Smooth muscle cell (in vitro differentiated cells): ENCODE measurements around the gene HECTD2. TPM values are rescaled to one million over a fixed set of nuclear protein-coding genes. Genes with fewer than 3 reads are reported as not detected.

Experiments
- DNase-seq: peaks from one replicate; lab custom pipeline; 2025; ENCODE audit not compliant: unreplicated experiment; lab: John Stamatoyannopoulos, UW
- H2AFZ ChIP-seq: fragments of 200-600 bp; sonication (generic); 2 replicates; pipeline ENCODE4 v1.6.0; 2016; ENCODE audit warnings: antibody characterized with exemption, low read depth, mild to moderate bottlenecking
- H3F3A ChIP-seq: fragments of 200-600 bp; sonication (generic); 2 replicates; pipeline ENCODE4 v1.6.0; 2017; ENCODE audit warnings: antibody characterized with exemption, low read depth
- H3K27ac ChIP-seq: fragments of 200-600 bp; sonication (generic); 2 replicates; pipeline ENCODE4 v1.5.1; 2016; ENCODE audit warnings: low read depth, mild to moderate bottlenecking
- H3K27me3 ChIP-seq: fragments of 200-600 bp; sonication (generic); 2 replicates; pipeline ENCODE4 v1.6.1; 2016; ENCODE audit warnings: low read depth, mild to moderate bottlenecking
- H3K36me3 ChIP-seq: fragments of 200-600 bp; sonication (generic); 2 replicates; pipeline ENCODE4 v1.5.1; 2016; ENCODE audit warnings: low read depth
- H3K4me1 ChIP-seq: fragments of 200-600 bp; sonication (generic); 2 replicates; pipeline ENCODE4 v1.5.1; 2016; ENCODE audit warnings: low read depth
- H3K4me2 ChIP-seq: fragments of 200-600 bp; sonication (generic); 2 replicates; pipeline ENCODE4 v1.6.0; 2016; ENCODE audit warnings: mild to moderate bottlenecking
- H3K4me3 ChIP-seq: fragments of 200-600 bp; sonication (generic); 2 replicates; pipeline ENCODE4 v1.5.1; 2016; ENCODE audit warnings: mild to moderate bottlenecking
- H3K79me2 ChIP-seq: fragments of 200-600 bp; sonication (generic); 2 replicates; pipeline ENCODE4 v1.6.0; 2016; ENCODE audit warnings: low read depth, mild to moderate bottlenecking
- H3K9ac ChIP-seq: fragments of 200-600 bp; sonication (generic); 2 replicates; pipeline ENCODE4 v1.6.0; 2016; ENCODE audit warnings: low read depth
- H3K9me3 ChIP-seq: fragments of 200-600 bp; sonication (generic); replicated peaks from 2 replicates; pipeline ENCODE4 v1.5.1; 2016; ENCODE audit warnings: low read depth
- H4K20me1 ChIP-seq: fragments of 200-600 bp; sonication (generic); 2 replicates; pipeline ENCODE4 v1.6.0; 2016; ENCODE audit warnings: low read depth
- WGBS: methylation state at CpG from one replicate; pipeline ENCODE4 v1.1.7; 2016; ENCODE audit warnings: low lambda C conversion rate; 5-methylcytosine and 5-hydroxymethylcytosine counted together
- polyA plus RNA-seq: library from polyadenylated mRNA; unstranded; fragments of >200 nt; fragmentation: Nextera tagmentation; extraction: Ambion mirVana; gene quantifications from 2 replicates; pipeline ENCODE4 v1.2.1, GENCODE V29; 2016
- total RNA-seq: library from RNA; depleted of rRNA; stranded (reverse); fragments of >200 nt; gene quantifications from 2 replicates; pipeline ENCODE4 v1.2.3, GENCODE V29; 2014
- TF ChIP-seq, protein P1 (sequence below): fragments of 200-600 bp; sonication (generic); IDR thresholded peaks from 2 replicates; pipeline ENCODE4 v1.5.1; 2017; ENCODE audit warnings: borderline replicate concordance, mild to moderate bottlenecking, antibody characterized with exemption; ENCODE audit not compliant: insufficient read depth, poor library complexity, severe bottlenecking

The HECTD2 gene
- total and polyA plus RNA-seq, 2 experiments from 2014 or later, result 4.4 to 12.7 TPM

DNA sequence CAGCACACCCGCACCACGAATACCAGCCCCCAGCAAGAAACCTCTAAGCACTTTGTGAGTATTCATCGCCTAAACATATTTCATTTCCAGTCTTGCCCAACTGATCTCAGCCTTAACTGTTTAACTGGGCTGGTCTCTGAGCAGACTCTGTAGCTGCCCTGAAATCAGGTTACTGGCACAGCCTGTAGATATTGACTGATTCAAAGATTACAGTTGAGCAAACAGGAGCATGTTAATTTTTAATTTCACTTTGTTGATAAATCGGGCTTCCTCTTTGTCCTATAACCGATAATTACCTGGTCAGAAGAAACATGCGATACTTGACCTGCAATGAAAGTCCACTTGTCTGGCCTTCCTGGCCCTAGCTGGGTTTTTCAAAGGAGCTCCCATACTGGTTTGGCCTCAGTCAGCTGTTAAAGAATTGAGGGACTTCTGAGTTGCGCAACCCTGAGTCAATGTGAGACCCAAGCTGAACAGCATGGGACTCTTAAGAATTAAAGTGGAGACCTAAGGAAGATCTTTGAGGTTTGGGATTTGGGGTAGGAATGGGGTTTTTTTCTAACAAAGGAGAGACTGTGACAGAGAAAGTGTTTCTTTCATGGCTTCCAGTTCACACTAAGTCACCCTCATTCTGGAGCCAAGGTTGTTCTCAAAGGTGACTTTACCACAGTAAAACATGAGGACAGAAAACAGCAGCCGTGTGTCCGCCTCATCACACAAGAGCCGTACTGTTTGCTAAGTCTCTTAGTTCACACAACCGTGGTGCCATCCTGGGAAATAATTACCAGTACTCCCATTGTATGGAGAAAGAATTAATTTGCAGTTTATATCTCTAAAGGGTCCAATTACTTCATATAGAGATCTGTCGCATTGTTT, 146.8 kb downstream of the HECTD2 start:
- H3K27ac ChIP-seq, result no peak overlapping the region
- no peak overlapping the region for H2AFZ ChIP-seq

DNA sequence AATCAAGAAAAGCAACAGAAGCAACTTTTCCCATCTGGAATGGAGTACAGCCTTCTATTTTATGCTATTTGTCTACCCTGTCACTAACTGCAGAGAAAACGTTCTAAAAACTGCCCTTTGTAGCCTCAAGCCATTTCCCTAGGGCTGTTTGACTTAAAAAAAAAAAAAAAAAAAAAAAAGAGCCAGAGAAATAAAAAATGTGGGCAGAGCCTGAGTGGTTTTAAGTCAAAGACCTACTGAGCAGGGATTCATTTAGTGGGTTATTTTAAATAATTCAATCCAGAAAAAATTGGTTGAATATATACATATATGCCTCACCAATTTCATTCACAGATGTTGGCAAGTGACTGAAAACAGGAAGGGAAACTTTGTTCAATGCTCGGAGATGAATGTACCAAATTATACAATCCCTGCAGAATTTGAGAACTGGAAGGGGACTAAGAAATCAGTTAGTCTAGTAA, 147.5 kb downstream of the HECTD2 start:
- TF ChIP-seq, protein P1, sequence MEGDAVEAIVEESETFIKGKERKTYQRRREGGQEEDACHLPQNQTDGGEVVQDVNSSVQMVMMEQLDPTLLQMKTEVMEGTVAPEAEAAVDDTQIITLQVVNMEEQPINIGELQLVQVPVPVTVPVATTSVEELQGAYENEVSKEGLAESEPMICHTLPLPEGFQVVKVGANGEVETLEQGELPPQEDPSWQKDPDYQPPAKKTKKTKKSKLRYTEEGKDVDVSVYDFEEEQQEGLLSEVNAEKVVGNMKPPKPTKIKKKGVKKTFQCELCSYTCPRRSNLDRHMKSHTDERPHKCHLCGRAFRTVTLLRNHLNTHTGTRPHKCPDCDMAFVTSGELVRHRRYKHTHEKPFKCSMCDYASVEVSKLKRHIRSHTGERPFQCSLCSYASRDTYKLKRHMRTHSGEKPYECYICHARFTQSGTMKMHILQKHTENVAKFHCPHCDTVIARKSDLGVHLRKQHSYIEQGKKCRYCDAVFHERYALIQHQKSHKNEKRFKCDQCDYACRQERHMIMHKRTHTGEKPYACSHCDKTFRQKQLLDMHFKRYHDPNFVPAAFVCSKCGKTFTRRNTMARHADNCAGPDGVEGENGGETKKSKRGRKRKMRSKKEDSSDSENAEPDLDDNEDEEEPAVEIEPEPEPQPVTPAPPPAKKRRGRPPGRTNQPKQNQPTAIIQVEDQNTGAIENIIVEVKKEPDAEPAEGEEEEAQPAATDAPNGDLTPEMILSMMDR, result no peak
- Histone ChIP-seq H3K9ac (no peak overlapping the region), H3F3A (no peaks in the 10 kb centered on the region), H3K27me3 (no peaks in the 10 kb centered on the region), H4K20me1 (no peaks in the 10 kb centered on the region), H3K79me2 (no peaks in the 10 kb centered on the region), H3K4me3 (no peak overlapping the region), H2AFZ (no peak overlapping the region), H3K27ac (no peak overlapping the region), H3K36me3 (no peaks in the 10 kb centered on the region), H3K4me1 (no peaks in the 10 kb centered on the region), H3K4me2 (no peak overlapping the region), H3K9me3 (no peaks in the 10 kb centered on the region)
- no peak for DNase-seq
- 67% methylated on average over 2 of the region's 2 CpGs for WGBS

More for the DNA sequence above, 146.8 kb downstream of the HECTD2 start:
- H3K9me3 ChIP-seq, result no peaks in the 10 kb centered on the region
- H4K20me1 ChIP-seq, result no peaks in the 10 kb centered on the region
- 95% methylated on average over 12 of the region's 12 CpGs for WGBS
- no peaks in the 10 kb centered on the region for H3F3A ChIP-seq
- H3K4me1 ChIP-seq, result no peaks in the 10 kb centered on the region
- no peaks in the 10 kb centered on the region for H3K36me3 ChIP-seq
- TF ChIP-seq, protein P1, result no peak
- no peak overlapping the region for H3K4me3 ChIP-seq
- no peak overlapping the region for H3K9ac ChIP-seq
- no peak for DNase-seq
- H3K79me2 ChIP-seq, result no peaks in the 10 kb centered on the region
- H3K27me3 ChIP-seq, result no peaks in the 10 kb centered on the region
- H3K4me2 ChIP-seq, result no peak overlapping the region

- Histone ChIP-seq H3K9ac (no peak overlapping the region), H3K27me3 (no peaks in the 10 kb centered on the region), H3K27ac (no peak overlapping the region), H3F3A (no peaks in the 10 kb centered on the region), H3K79me2 (no peaks in the 10 kb centered on the region), H3K36me3 (no peaks in the 10 kb centered on the region), H3K4me3 (no peak overlapping the region), H4K20me1 (no peaks in the 10 kb centered on the region), H3K9me3 (no peaks in the 10 kb centered on the region), H3K4me2 (no peak overlapping the region), H2AFZ (no peak overlapping the region), H3K4me1 (no peaks in the 10 kb centered on the region)
- DNase-seq, result no peak
- TF ChIP-seq, protein P1, result no peak
- WGBS, result 92% methylated on average over 3 of the region's 3 CpGs
Measured at GRCh38 chr10:91558473-91558872, 148.3 kb downstream of the HECTD2 start.
